GM12878 (cell line): ENCODE data around the gene DIMT1. TPM values are rescaled to one million over a fixed set of nuclear protein-coding genes. Genes with fewer than 3 reads are reported as not detected.

ENCODE experiments used
- FOXK2 ChIP-seq: fragments of 450-650 bp; IDR thresholded peaks from 2 replicates; pipeline ENCODE4 v1.6.1; 2017; ENCODE audit warnings: mild to moderate bottlenecking, moderate library complexity
- JUNB ChIP-seq: IDR thresholded peaks from 2 replicates; pipeline ENCODE4 v1.6.1; 2016; ENCODE audit warnings: antibody characterized with exemption, mild to moderate bottlenecking
- PRDM15 ChIP-seq: fragments of 450-650 bp; formaldehyde crosslinking; IDR thresholded peaks from 2 replicates; pipeline ENCODE4 v1.4.0; 2020; ENCODE audit warnings: mild to moderate bottlenecking, moderate library complexity
- ZBTB11 ChIP-seq: fragments of 450-650 bp; formaldehyde crosslinking; IDR thresholded peaks from 2 replicates; pipeline ENCODE4 v1.5.0; 2022; ENCODE audit warnings: mild to moderate bottlenecking, missing genetic modification characterization
- polyA plus RNA-seq, 11 experiments: library from polyadenylated mRNA; depleted of rRNA in 4 of 11; unstranded in 6 of 11; stranded (reverse) in 5 of 11; fragments of >200 nt; fragmentation: Nextera tagmentation in 4 of 11; fragmentation: Illumina TruSeq in 1 of 11; extraction: Ambion mirVana in 4 of 11; extraction: Trizol in 1 of 11; gene quantifications; 1 replicate in 1 of 11; 2 replicates in 10 of 11; pipeline versions ENCODE4 v1.2.1 to v1.2.3, GENCODE V29; 2011 to 2016; ENCODE audit warnings: inconsistent platforms in 2 of 11, missing spikeins in 2 of 11, low read depth in 1 of 11
- total RNA-seq, 4 experiments: library from RNA; depleted of rRNA in 3 of 4; stranded (reverse); fragments of >200 nt in 3 of 4; fragmentation: Illumina TruSeq in 1 of 4; extraction: Trizol in 1 of 4; gene quantifications; 2 replicates each; pipeline versions ENCODE4 v1.2.1 to v1.2.3, GENCODE V29; 2013 to 2021

DIMT1 gene
- total and polyA plus RNA-seq, 10 of the 15 experiments (the other 5 are each of a cell fraction or from before 2014, with no cell fraction given): 19.0 to 66.2 (median 31.6) TPM

DNA sequence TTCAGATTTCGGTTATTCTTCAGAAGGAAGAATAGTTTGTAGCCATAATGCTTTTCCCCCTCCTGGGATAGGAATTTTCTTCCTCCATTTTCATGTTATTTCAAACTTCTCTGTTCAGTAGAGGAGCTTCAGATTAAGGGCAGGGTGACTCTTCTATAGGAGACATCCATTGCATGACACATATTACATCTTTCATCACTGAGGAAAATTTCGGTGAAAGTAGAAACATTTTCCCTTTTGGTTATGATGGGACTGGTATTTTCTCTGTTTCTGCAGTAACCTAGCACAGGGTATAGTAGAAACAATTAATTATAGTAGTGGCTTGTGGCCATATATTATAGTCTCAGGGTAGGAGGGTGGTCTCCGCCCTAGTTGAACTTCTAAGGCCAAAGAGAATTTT, 10.0 kb upstream of the DIMT1 start (continued):
- no peak for TF ChIP-seq PRDM15 (CRISPR knock-in tag)
- no peak for TF ChIP-seq FOXK2
- no peak for TF ChIP-seq JUNB
- TF ChIP-seq ZBTB11: no peak
